ENCODE measurements around the gene MYO7B.

The MYO7B gene

GRCh38 chr2:127593228-127594115 is 58.0 kb downstream of the MYO7B start:
- no peak for TF ChIP-seq CTCF (IDR thresholded peaks at IDR 0.05; ENCODE audit: control extremely low read depth, extremely low read depth, low read depth, missing control alignments)
- ChIA-PET CTCF (interaction anchor here (1.0 to 4.7 kb wide), 4 partner anchors 10 to 59 kb away, joined by 3 to 53 read pairs (median 5); no protein-coding TSS in a partner anchor), POLR2A (no interaction called here)
- no peak for DNase-seq (ENCODE audit: extremely low spot score)

GRCh38 chr2:127594116-127594591 is 58.7 kb downstream of the MYO7B start:
- ChIA-PET POLR2A (no interaction called here), CTCF (interaction anchor here (1.6 to 4.7 kb wide), 4 partner anchors 9 to 58 kb away, joined by 4 to 53 read pairs (median 6); no protein-coding TSS in a partner anchor)
- DNase-seq (ENCODE audit: extremely low spot score): no peak
- no peak for TF ChIP-seq CTCF (IDR thresholded peaks at IDR 0.05; ENCODE audit: control extremely low read depth, extremely low read depth, low read depth, missing control alignments)

- ChIA-PET POLR2A (no interaction called here), CTCF (interaction anchor here (0.8 to 2.4 kb wide), 3 partner anchors 13 to 54 kb away, joined by 4 to 6 read pairs (median 5); no protein-coding TSS in a partner anchor)
- TF ChIP-seq CTCF (IDR thresholded peaks at IDR 0.05; ENCODE audit: control extremely low read depth, extremely low read depth, low read depth, missing control alignments): no peak
- no peak for DNase-seq (ENCODE audit: extremely low spot score)
These were observed 61.0 kb downstream of the MYO7B start for GRCh38 chr2:127596311-127597045.

- POLR2A ChIA-PET: no interaction called here
- no peak for TF ChIP-seq CTCF (IDR thresholded peaks at IDR 0.05; ENCODE audit: control extremely low read depth, extremely low read depth, low read depth, missing control alignments)
- CTCF ChIA-PET: no interaction called here
- DNase-seq (ENCODE audit: extremely low spot score): no peak
These were observed 61.8 kb downstream of the MYO7B start for GRCh38 chr2:127597046-127597983.

GRCh38 chr2:127597984-127598380 is 62.5 kb downstream of the MYO7B start:
- no peak for DNase-seq (ENCODE audit: extremely low spot score)
- ChIA-PET POLR2A (no interaction called here), CTCF (no interaction called here)
- TF ChIP-seq CTCF (IDR thresholded peaks at IDR 0.05; ENCODE audit: control extremely low read depth, extremely low read depth, low read depth, missing control alignments): no peak

Data from GM10248 (cell line).